ENCODE results near the gene TBC1D9B. TPM values are rescaled to one million over a fixed set of nuclear protein-coding genes. Genes with fewer than 3 reads are reported as not detected.

The TBC1D9B gene
- total and polyA plus RNA-seq, 9 of the 15 experiments (the other 6 are each of a cell fraction or from before 2014, with no cell fraction given): 2.9 to 59.1 (median 33.5) TPM

DNA sequence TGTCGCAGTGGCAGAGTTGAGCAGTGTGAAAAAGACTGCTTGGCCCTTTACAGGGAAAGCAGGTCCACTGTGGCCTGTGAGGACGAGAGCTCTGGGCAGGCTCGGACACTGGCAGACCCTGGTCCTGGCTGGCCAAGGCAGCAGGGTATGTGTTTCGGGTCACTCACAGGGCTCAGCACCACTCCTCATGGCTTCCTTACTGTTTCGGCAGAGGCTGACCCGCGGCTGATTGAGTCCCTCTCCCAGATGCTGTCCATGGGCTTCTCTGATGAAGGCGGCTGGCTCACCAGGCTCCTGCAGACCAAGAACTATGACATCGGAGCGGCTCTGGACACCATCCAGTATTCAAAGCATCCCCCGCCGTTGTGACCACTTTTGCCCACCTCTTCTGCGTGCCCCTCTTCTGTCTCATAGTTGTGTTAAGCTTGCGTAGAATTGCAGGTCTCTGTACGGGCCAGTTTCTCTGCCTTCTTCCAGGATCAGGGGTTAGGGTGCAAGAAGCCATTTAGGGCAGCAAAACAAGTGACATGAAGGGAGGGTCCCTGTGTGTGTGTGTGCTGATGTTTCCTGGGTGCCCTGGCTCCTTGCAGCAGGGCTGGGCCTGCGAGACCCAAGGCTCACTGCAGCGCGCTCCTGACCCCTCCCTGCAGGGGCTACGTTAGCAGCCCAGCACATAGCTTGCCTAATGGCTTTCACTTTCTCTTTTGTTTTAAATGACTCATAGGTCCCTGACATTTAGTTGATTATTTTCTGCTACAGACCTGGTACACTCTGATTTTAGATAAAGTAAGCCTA lies 71.3 kb downstream of the TBC1D9B start (continued):
- TF ChIP-seq, protein P1, sequence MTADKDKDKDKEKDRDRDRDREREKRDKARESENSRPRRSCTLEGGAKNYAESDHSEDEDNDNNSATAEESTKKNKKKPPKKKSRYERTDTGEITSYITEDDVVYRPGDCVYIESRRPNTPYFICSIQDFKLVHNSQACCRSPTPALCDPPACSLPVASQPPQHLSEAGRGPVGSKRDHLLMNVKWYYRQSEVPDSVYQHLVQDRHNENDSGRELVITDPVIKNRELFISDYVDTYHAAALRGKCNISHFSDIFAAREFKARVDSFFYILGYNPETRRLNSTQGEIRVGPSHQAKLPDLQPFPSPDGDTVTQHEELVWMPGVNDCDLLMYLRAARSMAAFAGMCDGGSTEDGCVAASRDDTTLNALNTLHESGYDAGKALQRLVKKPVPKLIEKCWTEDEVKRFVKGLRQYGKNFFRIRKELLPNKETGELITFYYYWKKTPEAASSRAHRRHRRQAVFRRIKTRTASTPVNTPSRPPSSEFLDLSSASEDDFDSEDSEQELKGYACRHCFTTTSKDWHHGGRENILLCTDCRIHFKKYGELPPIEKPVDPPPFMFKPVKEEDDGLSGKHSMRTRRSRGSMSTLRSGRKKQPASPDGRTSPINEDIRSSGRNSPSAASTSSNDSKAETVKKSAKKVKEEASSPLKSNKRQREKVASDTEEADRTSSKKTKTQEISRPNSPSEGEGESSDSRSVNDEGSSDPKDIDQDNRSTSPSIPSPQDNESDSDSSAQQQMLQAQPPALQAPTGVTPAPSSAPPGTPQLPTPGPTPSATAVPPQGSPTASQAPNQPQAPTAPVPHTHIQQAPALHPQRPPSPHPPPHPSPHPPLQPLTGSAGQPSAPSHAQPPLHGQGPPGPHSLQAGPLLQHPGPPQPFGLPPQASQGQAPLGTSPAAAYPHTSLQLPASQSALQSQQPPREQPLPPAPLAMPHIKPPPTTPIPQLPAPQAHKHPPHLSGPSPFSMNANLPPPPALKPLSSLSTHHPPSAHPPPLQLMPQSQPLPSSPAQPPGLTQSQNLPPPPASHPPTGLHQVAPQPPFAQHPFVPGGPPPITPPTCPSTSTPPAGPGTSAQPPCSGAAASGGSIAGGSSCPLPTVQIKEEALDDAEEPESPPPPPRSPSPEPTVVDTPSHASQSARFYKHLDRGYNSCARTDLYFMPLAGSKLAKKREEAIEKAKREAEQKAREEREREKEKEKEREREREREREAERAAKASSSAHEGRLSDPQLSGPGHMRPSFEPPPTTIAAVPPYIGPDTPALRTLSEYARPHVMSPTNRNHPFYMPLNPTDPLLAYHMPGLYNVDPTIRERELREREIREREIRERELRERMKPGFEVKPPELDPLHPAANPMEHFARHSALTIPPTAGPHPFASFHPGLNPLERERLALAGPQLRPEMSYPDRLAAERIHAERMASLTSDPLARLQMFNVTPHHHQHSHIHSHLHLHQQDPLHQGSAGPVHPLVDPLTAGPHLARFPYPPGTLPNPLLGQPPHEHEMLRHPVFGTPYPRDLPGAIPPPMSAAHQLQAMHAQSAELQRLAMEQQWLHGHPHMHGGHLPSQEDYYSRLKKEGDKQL (CRISPR knock-in tag; IDR thresholded peaks at IDR 0.05; ENCODE audit: borderline replicate concordance): no peak
- TF ChIP-seq NEUROD1 (IDR thresholded peaks at IDR 0.05; ENCODE audit: borderline replicate concordance, low read depth, low read length, partially characterized antibody): no peak
- TF ChIP-seq IRF9 (tag; IDR thresholded peaks at IDR 0.05): no peak
- TF ChIP-seq FOXM1 (IDR thresholded peaks at IDR 0.05; ENCODE audit: low read depth): peak; percentile 47; the same call in 1 of the 2 replicates
- no peak for TF ChIP-seq FOXM1 (CRISPR knock-in tag; IDR thresholded peaks at IDR 0.05; ENCODE audit: low read depth)
- TF ChIP-seq ZFP1 (CRISPR knock-in tag; IDR thresholded peaks at IDR 0.05): no peak
- no peak for TF ChIP-seq ZNF133 (CRISPR knock-in tag; IDR thresholded peaks at IDR 0.05)
- peak; percentile 6 to 27 (median 18); a peak in 2 of 6 replicates for TF ChIP-seq CTCF (IDR thresholded peaks at IDR 0.05 in 2 of 3, conservative IDR thresholded peaks at IDR 0.05 in 1 of 3; ENCODE audit: insufficient read depth in 2 of 3, low read depth in 1 of 3, low read length in 3 of 3)
- TF ChIP-seq IRF2 (CRISPR knock-in tag; IDR thresholded peaks at IDR 0.05): peak; percentile 93; the same call in 1 of the 2 replicates
- TF ChIP-seq ATF3 (IDR thresholded peaks at IDR 0.05): peak; percentile 80
- TF ChIP-seq ATF3 (CRISPR knock-in tag; conservative IDR thresholded peaks at IDR 0.05): peak; percentile 72; the same call in 1 of the 2 replicates
- peak in 1 of 2 experiments; percentile 6; a peak in 1 of 4 replicates for TF ChIP-seq RAD21 (CRISPR knock-in tag; conservative IDR thresholded peaks at IDR 0.05 in 1 of 2, IDR thresholded peaks at IDR 0.05 in 1 of 2)
- no peak for TF ChIP-seq TRIM24 (IDR thresholded peaks at IDR 0.05)
- no peak for TF ChIP-seq ZNF444 (CRISPR knock-in tag; IDR thresholded peaks at IDR 0.05)
- no peak for TF ChIP-seq NCOA6 (IDR thresholded peaks at IDR 0.05)
- no peak for TF ChIP-seq ZNF408 (CRISPR knock-in tag; IDR thresholded peaks at IDR 0.05; ENCODE audit: low read depth)
- peak; percentile 28; the same call in 1 of the 2 replicates for TF ChIP-seq CREM (IDR thresholded peaks at IDR 0.05; ENCODE audit: low read depth)
- no peak for TF ChIP-seq DNMT1 (IDR thresholded peaks at IDR 0.05)
- peak; percentile 4 for TF ChIP-seq MEIS2 (IDR thresholded peaks at IDR 0.05; ENCODE audit: partially characterized antibody)

All from K562 (cell line).